ENCODE results near the gene MIPEP.

The MIPEP gene

DNA sequence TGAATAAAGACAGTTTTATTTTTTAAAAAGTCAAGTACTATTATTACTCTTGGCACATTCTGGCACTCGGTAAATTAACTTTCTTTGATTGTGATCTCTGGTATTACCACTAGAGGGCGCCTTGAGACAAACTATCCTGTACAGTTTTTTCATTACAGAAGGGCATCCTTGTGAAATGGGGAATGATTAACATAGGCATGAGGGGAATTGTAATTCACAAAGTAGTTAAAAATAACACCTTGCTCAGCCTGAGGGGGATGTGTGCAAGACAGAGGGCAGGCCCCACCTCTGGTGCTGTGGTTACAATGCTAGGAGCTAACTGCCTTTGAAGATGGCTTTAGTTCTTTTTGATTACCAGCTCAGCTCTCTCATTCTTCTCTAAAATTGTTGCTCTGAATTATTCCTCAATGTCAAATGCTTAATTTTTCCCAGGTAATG, 32.3 kb upstream of the MIPEP start:
- DNase-seq (ENCODE audit: low read depth) = peak; percentile 49
- in situ Hi-C loops (cut with HindIII; ENCODE audit: low sequenced_read_pairs) = no loop called here
- TF ChIP-seq, protein P1, sequence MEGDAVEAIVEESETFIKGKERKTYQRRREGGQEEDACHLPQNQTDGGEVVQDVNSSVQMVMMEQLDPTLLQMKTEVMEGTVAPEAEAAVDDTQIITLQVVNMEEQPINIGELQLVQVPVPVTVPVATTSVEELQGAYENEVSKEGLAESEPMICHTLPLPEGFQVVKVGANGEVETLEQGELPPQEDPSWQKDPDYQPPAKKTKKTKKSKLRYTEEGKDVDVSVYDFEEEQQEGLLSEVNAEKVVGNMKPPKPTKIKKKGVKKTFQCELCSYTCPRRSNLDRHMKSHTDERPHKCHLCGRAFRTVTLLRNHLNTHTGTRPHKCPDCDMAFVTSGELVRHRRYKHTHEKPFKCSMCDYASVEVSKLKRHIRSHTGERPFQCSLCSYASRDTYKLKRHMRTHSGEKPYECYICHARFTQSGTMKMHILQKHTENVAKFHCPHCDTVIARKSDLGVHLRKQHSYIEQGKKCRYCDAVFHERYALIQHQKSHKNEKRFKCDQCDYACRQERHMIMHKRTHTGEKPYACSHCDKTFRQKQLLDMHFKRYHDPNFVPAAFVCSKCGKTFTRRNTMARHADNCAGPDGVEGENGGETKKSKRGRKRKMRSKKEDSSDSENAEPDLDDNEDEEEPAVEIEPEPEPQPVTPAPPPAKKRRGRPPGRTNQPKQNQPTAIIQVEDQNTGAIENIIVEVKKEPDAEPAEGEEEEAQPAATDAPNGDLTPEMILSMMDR (IDR thresholded peaks at IDR 0.05; ENCODE audit: low read depth, low read length, missing control alignments) = peak; percentile 59

GRCh38 chr13:23919006-23919405, 29.8 kb upstream of the MIPEP start:
- no peak overlapping the region for H3K4me3 ChIP-seq (ENCODE audit: low read depth, low read length)
- no peak for DNase-seq (ENCODE audit: low read depth)
- in situ Hi-C loops (cut with HindIII; ENCODE audit: low sequenced_read_pairs) = no loop called here
- TF ChIP-seq, protein P1 (IDR thresholded peaks at IDR 0.05; ENCODE audit: low read depth, low read length, missing control alignments) = no peak

More for the DNA sequence above, 32.3 kb upstream of the MIPEP start:
- no peak overlapping the region for H3K4me3 ChIP-seq (ENCODE audit: low read depth, low read length)

GRCh38 chr13:23918208-23918607, 29.0 kb upstream of the MIPEP start:
- in situ Hi-C loops (cut with HindIII; ENCODE audit: low sequenced_read_pairs) = no loop called here
- TF ChIP-seq, protein P1 (IDR thresholded peaks at IDR 0.05; ENCODE audit: low read depth, low read length, missing control alignments) = no peak
- DNase-seq (ENCODE audit: low read depth) = no peak
- H3K4me3 ChIP-seq (ENCODE audit: low read depth, low read length) = no peak overlapping the region

DNA sequence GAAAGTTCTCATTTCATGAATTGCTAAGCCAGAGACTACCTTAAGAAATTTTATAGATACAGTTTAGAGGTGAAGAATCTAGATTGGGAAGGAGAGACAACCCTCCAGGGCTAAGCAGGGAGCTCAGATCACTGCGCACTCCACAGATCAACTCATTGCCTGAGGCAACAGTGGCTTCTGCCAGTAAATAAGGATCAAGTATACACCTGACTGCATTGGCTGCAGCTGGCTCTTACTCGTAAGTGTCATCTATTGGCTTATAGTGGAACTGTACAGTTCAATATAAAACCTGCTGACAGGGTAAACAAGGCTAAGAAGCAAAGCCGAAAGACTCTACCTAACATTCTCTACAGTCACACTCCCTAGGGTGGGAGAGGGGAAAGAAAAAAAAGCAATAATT, 26.1 kb upstream of the MIPEP start:
- TF ChIP-seq, protein P1 (IDR thresholded peaks at IDR 0.05; ENCODE audit: low read depth, low read length, missing control alignments) = no peak
- in situ Hi-C loops (cut with HindIII; ENCODE audit: low sequenced_read_pairs) = no loop called here
- H3K4me3 ChIP-seq (ENCODE audit: low read depth, low read length) = no peak overlapping the region
- no peak for DNase-seq (ENCODE audit: low read depth)

DNA sequence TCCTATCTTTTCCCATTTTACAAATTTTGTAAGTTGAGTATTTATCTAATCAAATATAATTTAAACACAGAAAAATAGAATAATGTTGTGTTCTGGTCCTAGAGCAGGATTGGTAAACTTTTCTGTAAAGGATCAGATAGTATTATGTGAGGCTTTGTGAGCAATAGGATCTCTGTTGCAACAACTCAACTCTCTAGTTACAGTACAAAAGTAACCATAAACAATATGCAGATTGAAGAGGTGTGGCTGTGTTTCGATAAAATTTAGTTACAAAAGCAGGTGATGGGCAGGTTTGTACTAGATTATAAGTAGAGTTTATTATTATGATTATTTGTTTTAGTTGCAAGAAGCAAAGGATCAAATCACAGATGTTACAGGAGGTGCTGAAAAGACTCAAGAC, 23.3 kb upstream of the MIPEP start:
- TF ChIP-seq, protein P1 (IDR thresholded peaks at IDR 0.05; ENCODE audit: low read depth, low read length, missing control alignments) = no peak
- H3K4me3 ChIP-seq (ENCODE audit: low read depth, low read length) = no peak overlapping the region
- in situ Hi-C loops (cut with HindIII; ENCODE audit: low sequenced_read_pairs) = no loop called here
- no peak for DNase-seq (ENCODE audit: low read depth)

DNA sequence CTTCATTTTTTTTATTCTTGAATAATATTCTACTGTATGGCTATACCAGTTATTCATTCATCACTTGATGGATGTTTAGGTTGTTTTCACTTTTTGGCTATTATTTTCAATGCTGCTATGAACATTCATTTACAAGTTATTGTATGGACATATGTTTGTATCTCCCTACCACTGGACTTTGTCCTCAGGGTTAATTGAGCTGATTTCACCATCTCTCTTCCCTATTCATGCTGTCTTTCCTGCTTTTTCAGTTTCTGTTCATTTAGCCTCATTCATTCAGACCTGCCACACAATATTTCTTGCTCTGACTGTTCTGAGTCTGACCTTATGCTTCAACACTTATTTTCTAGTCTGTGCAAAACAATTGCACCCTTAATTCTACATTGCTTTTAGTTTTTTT, 20.4 kb upstream of the MIPEP start:
- H3K4me3 ChIP-seq (ENCODE audit: low read depth, low read length) = no peak overlapping the region
- TF ChIP-seq, protein P1 (IDR thresholded peaks at IDR 0.05; ENCODE audit: low read depth, low read length, missing control alignments) = no peak
- in situ Hi-C loops (cut with HindIII; ENCODE audit: low sequenced_read_pairs) = no loop called here
- no peak for DNase-seq (ENCODE audit: low read depth)

DNA sequence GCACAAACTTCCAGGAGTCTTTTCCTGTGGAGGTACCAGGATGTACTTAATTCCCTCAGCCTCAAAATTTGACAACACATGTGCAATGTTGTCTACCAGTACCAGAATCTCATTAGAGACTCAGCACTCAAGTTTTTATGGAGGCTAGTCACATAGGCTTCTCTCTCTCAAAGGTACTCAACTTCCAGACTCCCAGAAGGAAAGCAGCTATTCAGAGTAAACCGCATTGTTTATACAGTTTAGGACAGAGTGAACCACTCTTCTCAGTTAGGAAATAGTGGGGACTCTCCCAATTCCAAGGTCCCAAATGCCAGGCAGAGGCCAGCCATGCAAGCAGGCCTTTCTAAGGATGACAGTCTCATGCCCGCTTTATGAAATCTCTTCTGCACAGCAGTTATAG, 16.6 kb upstream of the MIPEP start:
- DNase-seq (ENCODE audit: low read depth) = no peak
- in situ Hi-C loops (cut with HindIII; ENCODE audit: low sequenced_read_pairs) = no loop called here
- TF ChIP-seq, protein P1 (IDR thresholded peaks at IDR 0.05; ENCODE audit: low read depth, low read length, missing control alignments) = no peak
- H3K4me3 ChIP-seq (ENCODE audit: low read depth, low read length) = no peak overlapping the region
